H9 (cell line): Measurements from ENCODE around the gene C1orf159. TPM values are rescaled to one million over a fixed set of nuclear protein-coding genes. Genes with fewer than 3 reads are reported as not detected.

Experiments
- DNase-seq: peaks from one replicate; pipeline ENCODE4 v3.0.0-alpha.2; 2017
- H2AFZ ChIP-seq: one replicate; pipeline ENCODE4 v1.6.1; 2013; ENCODE audit warnings: mild to moderate bottlenecking, low read length, control low read depth, moderate library complexity
- H2AK5ac ChIP-seq: 2 replicates; pipeline ENCODE4 v1.6.1; 2013; ENCODE audit warnings: low read length, control low read depth, mixed read lengths; ENCODE audit not compliant: insufficient read length
- H2BK120ac ChIP-seq: one replicate; pipeline ENCODE4 v1.6.1; 2013; ENCODE audit warnings: low read depth, mild to moderate bottlenecking, low read length, control low read depth, inconsistent platforms; ENCODE audit not compliant: poor library complexity, severe bottlenecking
- H2BK12ac ChIP-seq: 2 replicates; pipeline ENCODE4 v1.6.1; 2013; ENCODE audit warnings: low read length, control low read depth, mixed read lengths, low read depth; ENCODE audit not compliant: insufficient read length
- H2BK15ac ChIP-seq: 2 replicates; pipeline ENCODE4 v1.6.1; 2013; ENCODE audit warnings: low read depth, low read length, control low read depth
- H2BK20ac ChIP-seq: one replicate; pipeline ENCODE4 v1.6.1; 2013; ENCODE audit warnings: low read depth, mild to moderate bottlenecking, low read length, control low read depth, inconsistent platforms; ENCODE audit not compliant: poor library complexity, severe bottlenecking
- H2BK5ac ChIP-seq: 2 replicates; pipeline ENCODE4 v1.6.1; 2013; ENCODE audit warnings: low read length, control low read depth, mixed read lengths; ENCODE audit not compliant: insufficient read length
- H3K14ac ChIP-seq: 2 replicates; pipeline ENCODE4 v1.6.1; 2013; ENCODE audit warnings: low read length, control low read depth; ENCODE audit not compliant: insufficient read depth
- H3K18ac ChIP-seq: 2 replicates; pipeline ENCODE4 v1.6.1; 2013; ENCODE audit warnings: low read depth, mild to moderate bottlenecking, mixed read lengths, low read length, control low read depth; ENCODE audit not compliant: insufficient read length
- H3K23ac ChIP-seq: 2 replicates; pipeline ENCODE4 v1.6.1; 2013; ENCODE audit warnings: low read length, control low read depth, mixed read lengths, low read depth; ENCODE audit not compliant: insufficient read length
- H3K23me2 ChIP-seq: 2 replicates; pipeline ENCODE4 v1.6.1; 2013; ENCODE audit warnings: low read depth, mild to moderate bottlenecking, mixed read lengths, low read length, control low read depth; ENCODE audit not compliant: insufficient read length, poor library complexity, severe bottlenecking
- H3K27ac ChIP-seq: 2 replicates; pipeline ENCODE4 v1.5.1; 2013; ENCODE audit warnings: low read length, control low read depth, mixed read lengths, low read depth; ENCODE audit not compliant: insufficient read length
- H3K27me3 ChIP-seq: 2 replicates; pipeline ENCODE4 v1.6.1; 2013; ENCODE audit warnings: low read length, control low read depth, inconsistent platforms; ENCODE audit not compliant: insufficient read depth
- H3K4ac ChIP-seq: 2 replicates; pipeline ENCODE4 v1.6.1; 2013; ENCODE audit warnings: low read depth, mild to moderate bottlenecking, control low read depth, inconsistent platforms, low read length, moderate library complexity
- H3K4me1 ChIP-seq: 2 replicates; pipeline ENCODE4 v1.6.1; 2013; ENCODE audit warnings: low read length, control low read depth, inconsistent platforms; ENCODE audit not compliant: insufficient read depth
- H3K4me2 ChIP-seq: 2 replicates; pipeline ENCODE4 v1.6.1; 2013; ENCODE audit warnings: low read length, control low read depth, mixed read lengths; ENCODE audit not compliant: insufficient read length, insufficient read depth
- H3K56ac ChIP-seq: 2 replicates; pipeline ENCODE4 v1.6.1; 2013; ENCODE audit warnings: low read depth, mild to moderate bottlenecking, mixed read lengths, low read length, control low read depth; ENCODE audit not compliant: insufficient read length
- H3K79me1 ChIP-seq: 2 replicates; pipeline ENCODE4 v1.6.1; 2013; ENCODE audit warnings: low read depth, mild to moderate bottlenecking, moderate library complexity, low read length, control low read depth, inconsistent platforms; ENCODE audit not compliant: insufficient read depth, poor library complexity, severe bottlenecking
- H3K79me2 ChIP-seq: 2 replicates; pipeline ENCODE4 v1.6.1; 2013; ENCODE audit warnings: low read length, control low read depth, inconsistent platforms; ENCODE audit not compliant: insufficient read depth
- H3K9ac ChIP-seq: 2 replicates; pipeline ENCODE4 v1.6.1; 2013; ENCODE audit warnings: low read length, control low read depth, mixed read lengths; ENCODE audit not compliant: insufficient read length; ENCODE audit errors: extremely low read depth
- H3K9me3 ChIP-seq: one replicate; pipeline ENCODE4 v1.6.1; 2013; ENCODE audit warnings: low read depth, low read length, inconsistent platforms; ENCODE audit not compliant: control insufficient read depth
- H3T11ph ChIP-seq: one replicate; pipeline ENCODE4 v1.6.1; 2013; ENCODE audit warnings: mild to moderate bottlenecking, low read length, control low read depth, inconsistent platforms
- H4K20me1 ChIP-seq: one replicate; pipeline ENCODE4 v1.6.1; 2013; ENCODE audit not compliant: control insufficient read depth, insufficient read length, insufficient read depth
- H4K5ac ChIP-seq: 2 replicates; pipeline ENCODE4 v1.6.1; 2013; ENCODE audit warnings: low read depth, mild to moderate bottlenecking, mixed read lengths, low read length, control low read depth; ENCODE audit not compliant: insufficient read length
- H4K8ac ChIP-seq: replicated peaks from 2 replicates; pipeline ENCODE4 v1.6.1; 2013; ENCODE audit warnings: low read length, control low read depth, mixed read lengths, low read depth; ENCODE audit not compliant: insufficient read length
- H4K91ac ChIP-seq: 2 replicates; pipeline ENCODE4 v1.6.1; 2013; ENCODE audit warnings: low read depth, mild to moderate bottlenecking, moderate library complexity, mixed read lengths, low read length, control low read depth; ENCODE audit not compliant: insufficient read length
- H3K27ac Mint-ChIP-seq, 3 experiments: 2 replicates in 2 of 3; 3 replicates in 1 of 3; pipeline ENCODE4 v1.8.0; 2020 to 2021; ENCODE audit warnings: mixed read lengths in 3 of 3, mild to moderate bottlenecking in 1 of 3, moderate library complexity in 1 of 3
- H3K27me3 Mint-ChIP-seq: 2 replicates; pipeline ENCODE4 v1.8.0; 2021; ENCODE audit warnings: low read depth, mild to moderate bottlenecking, moderate library complexity, mixed read lengths
- H3K36me3 Mint-ChIP-seq, 3 experiments: 2 replicates in 2 of 3; 3 replicates in 1 of 3; pipeline ENCODE4 v1.8.0; 2020 to 2021; ENCODE audit warnings: low read depth in 3 of 3, mixed read lengths in 3 of 3; ENCODE audit not compliant: insufficient read depth in 1 of 3
- H3K4me1 Mint-ChIP-seq, 2 experiments: 2 replicates each; pipeline ENCODE4 v1.8.0; 2020; ENCODE audit warnings: mixed read lengths in 2 of 2
- H3K4me3 Mint-ChIP-seq, 2 experiments: 2 replicates in 1 of 2; 3 replicates in 1 of 2; pipeline ENCODE4 v1.8.0; 2020 to 2021; ENCODE audit warnings: mild to moderate bottlenecking in 2 of 2, mixed read lengths in 2 of 2, moderate library complexity in 1 of 2
- H3K9me3 Mint-ChIP-seq, 2 experiments: 2 replicates in 1 of 2; 3 replicates in 1 of 2; pipeline ENCODE4 v1.8.0; 2020; ENCODE audit warnings: mild to moderate bottlenecking in 2 of 2, mixed read lengths in 2 of 2, moderate library complexity in 1 of 2
- WGBS: extraction: QIAGEN DNeasy Blood & Tissue Kit; methylation state at CpG from one replicate; pipeline ENCODE4 v1.1.7; 2013; ENCODE audit warnings: missing lambda C conversion rate, low lambda C conversion rate, mixed read lengths; ENCODE audit not compliant: insufficient read length; ENCODE audit errors: extremely low coverage; 5-methylcytosine and 5-hydroxymethylcytosine counted together
- total RNA-seq: library from RNA; stranded (reverse); gene quantifications from 2 replicates; pipeline ENCODE4 v1.2.1, GENCODE V29; 2021
- TF ChIP-seq, protein P1 (sequence below): fragments of 200-600 bp; sonication (generic); conservative IDR thresholded peaks from 3 replicates; pipeline ENCODE4 v1.8.0; 2021; ENCODE audit warnings: antibody characterized with exemption, mild to moderate bottlenecking

The C1orf159 gene
- total RNA-seq, 1 experiment from 2014 or later, result 12.3 TPM

DNA sequence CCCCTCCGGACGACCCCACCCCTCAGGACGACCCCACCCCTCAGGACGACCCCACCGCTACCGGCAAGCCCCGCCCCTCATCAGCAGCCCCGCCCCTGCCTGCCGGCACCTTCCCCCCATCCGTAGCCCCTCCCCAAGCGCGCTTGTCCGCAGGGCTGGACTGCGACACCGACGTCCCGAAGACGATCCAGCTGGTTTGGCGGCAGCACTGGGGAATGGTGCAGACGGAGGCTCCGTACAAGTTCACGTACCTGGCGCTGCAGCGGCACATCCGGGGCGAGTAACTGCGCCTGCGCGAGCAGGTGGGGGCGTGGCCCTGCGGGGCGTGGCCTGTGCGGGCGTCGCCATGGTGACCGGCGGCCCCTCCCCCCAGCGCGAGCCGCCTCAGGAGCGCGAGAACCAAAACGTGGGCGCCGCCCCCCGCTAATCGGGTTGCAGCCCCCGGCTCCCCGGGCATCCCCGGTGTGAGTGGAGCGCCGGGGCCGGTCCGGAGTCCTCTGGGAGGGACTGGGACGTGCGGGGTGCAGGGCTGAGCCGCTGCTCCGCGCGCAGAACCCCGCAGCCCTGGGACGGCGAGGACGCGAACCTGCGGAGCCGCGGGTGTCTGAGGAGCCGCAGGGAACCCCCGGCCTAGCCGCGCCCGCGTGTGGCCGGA lies 46.7 kb downstream of the C1orf159 start:
- H4K20me1 ChIP-seq, result no peaks in the 10 kb centered on the region
- no peak overlapping the region for H3K23ac ChIP-seq
- no peak overlapping the region for H3K56ac ChIP-seq
- H2AFZ ChIP-seq, result no peak overlapping the region
- peak overlapping the region; percentile 3 for H3K9ac ChIP-seq
- H2BK5ac ChIP-seq, result no peak overlapping the region
- no peak overlapping the region for H3K4ac ChIP-seq
- no peak overlapping the region for H4K91ac ChIP-seq
- no peaks in the 10 kb centered on the region for H3K4me1 ChIP-seq
- no peaks in the 10 kb centered on the region for H3K79me2 ChIP-seq
- no peak overlapping the region for H3K14ac ChIP-seq
- peaks cover 9 to 17% of the 10 kb centered on the region in 2 experiments for H3K4me1 Mint-ChIP-seq
- no peak overlapping the region for H4K8ac ChIP-seq
- H3K4me2 ChIP-seq, result peak overlapping the region; percentile 55
- peak overlapping the region; percentile 69 to 81 for H3K4me3 Mint-ChIP-seq
- peaks cover 3% of the 10 kb centered on the region for H3K23me2 ChIP-seq
- peaks cover 34% of the 10 kb centered on the region for H3K27me3 Mint-ChIP-seq
- H3K9me3 Mint-ChIP-seq, result no peaks in the 10 kb centered on the region
- H2BK12ac ChIP-seq, result no peak overlapping the region
- H2BK120ac ChIP-seq, result no peak overlapping the region
- DNase-seq, result peak; percentile 88
- TF ChIP-seq, protein P1, sequence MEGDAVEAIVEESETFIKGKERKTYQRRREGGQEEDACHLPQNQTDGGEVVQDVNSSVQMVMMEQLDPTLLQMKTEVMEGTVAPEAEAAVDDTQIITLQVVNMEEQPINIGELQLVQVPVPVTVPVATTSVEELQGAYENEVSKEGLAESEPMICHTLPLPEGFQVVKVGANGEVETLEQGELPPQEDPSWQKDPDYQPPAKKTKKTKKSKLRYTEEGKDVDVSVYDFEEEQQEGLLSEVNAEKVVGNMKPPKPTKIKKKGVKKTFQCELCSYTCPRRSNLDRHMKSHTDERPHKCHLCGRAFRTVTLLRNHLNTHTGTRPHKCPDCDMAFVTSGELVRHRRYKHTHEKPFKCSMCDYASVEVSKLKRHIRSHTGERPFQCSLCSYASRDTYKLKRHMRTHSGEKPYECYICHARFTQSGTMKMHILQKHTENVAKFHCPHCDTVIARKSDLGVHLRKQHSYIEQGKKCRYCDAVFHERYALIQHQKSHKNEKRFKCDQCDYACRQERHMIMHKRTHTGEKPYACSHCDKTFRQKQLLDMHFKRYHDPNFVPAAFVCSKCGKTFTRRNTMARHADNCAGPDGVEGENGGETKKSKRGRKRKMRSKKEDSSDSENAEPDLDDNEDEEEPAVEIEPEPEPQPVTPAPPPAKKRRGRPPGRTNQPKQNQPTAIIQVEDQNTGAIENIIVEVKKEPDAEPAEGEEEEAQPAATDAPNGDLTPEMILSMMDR, result no peak
- H3K36me3 Mint-ChIP-seq, result no peaks in the 10 kb centered on the region
- H3T11ph ChIP-seq, result no peak overlapping the region
- H3K79me1 ChIP-seq, result no peaks in the 10 kb centered on the region
- H3K9me3 ChIP-seq, result no peaks in the 10 kb centered on the region
- no CpG with 5 or more reads among the region's 75 CpGs for WGBS
- H2AK5ac ChIP-seq, result no peak overlapping the region
- no peaks in the 10 kb centered on the region; the same call in 1 of the 2 replicates for H3K27me3 ChIP-seq
- no peak overlapping the region for H3K27ac Mint-ChIP-seq
- H4K5ac ChIP-seq, result no peak overlapping the region
- no peak overlapping the region for H3K18ac ChIP-seq
- no peak overlapping the region for H2BK20ac ChIP-seq
- H2BK15ac ChIP-seq, result no peak overlapping the region
- no peak overlapping the region for H3K27ac ChIP-seq
